ENCODE measurements around the gene KRT85. TPM values are rescaled to one million over a fixed set of nuclear protein-coding genes. Genes with fewer than 3 reads are reported as not detected.

The KRT85 gene
- total RNA-seq, 1 donor from 2014 or later = not detected

- peak; percentile 63 for DNase-seq (ENCODE audit: low spot score)
- intact Hi-C loops (cut with DNase I) = no loop called here
These were observed 31.6 kb downstream of the KRT85 start for GRCh38 chr12:52335598-52336262.

GRCh38 chr12:52334185-52334584 is 33.1 kb downstream of the KRT85 start:
- intact Hi-C loops (cut with DNase I) = no loop called here
- DNase-seq (ENCODE audit: low spot score) = no peak

- DNase-seq (ENCODE audit: low spot score) = no peak
- intact Hi-C loops (cut with DNase I) = no loop called here
These were observed 34.0 kb downstream of the KRT85 start for GRCh38 chr12:52333321-52333720.

- intact Hi-C loops (cut with DNase I) = no loop called here
- DNase-seq (ENCODE audit: low spot score) = no peak
These were observed 34.9 kb downstream of the KRT85 start for GRCh38 chr12:52332381-52332780.

GRCh38 chr12:52331833-52332232 is 35.4 kb downstream of the KRT85 start:
- no peak for DNase-seq (ENCODE audit: low spot score)
- intact Hi-C loops (cut with DNase I) = no loop called here

- intact Hi-C loops (cut with DNase I) = no loop called here
- DNase-seq (ENCODE audit: low spot score) = no peak
These were observed 36.2 kb downstream of the KRT85 start for GRCh38 chr12:52331039-52331438.

GRCh38 chr12:52327830-52328500 is 39.3 kb downstream of the KRT85 start:
- intact Hi-C loops (cut with DNase I) = loop anchor here (1.0 kb wide), 1 partner anchor 172 kb away; no protein-coding TSS in a partner anchor
- DNase-seq (ENCODE audit: low spot score) = no peak

- DNase-seq (ENCODE audit: low spot score) = peak; percentile 82
- intact Hi-C loops (cut with DNase I) = loop anchor here (1.0 kb wide), 1 partner anchor 171 kb away; no protein-coding TSS in a partner anchor
These were observed 40.0 kb downstream of the KRT85 start for GRCh38 chr12:52327052-52327829.

- intact Hi-C loops (cut with DNase I) = no loop called here
- DNase-seq (ENCODE audit: low spot score) = no peak
These were observed 43.2 kb downstream of the KRT85 start for GRCh38 chr12:52324153-52324444.

GRCh38 chr12:52323416-52324152 is 43.7 kb downstream of the KRT85 start:
- intact Hi-C loops (cut with DNase I) = no loop called here
- peak; percentile 36 for DNase-seq (ENCODE audit: low spot score)

- intact Hi-C loops (cut with DNase I) = no loop called here
- no peak for DNase-seq (ENCODE audit: low spot score)
These were observed 44.3 kb downstream of the KRT85 start for GRCh38 chr12:52323001-52323400.

- peak; percentile 17 for DNase-seq (ENCODE audit: low spot score)
- intact Hi-C loops (cut with DNase I) = no loop called here
These were observed 45.2 kb downstream of the KRT85 start for GRCh38 chr12:52322069-52322468.

GRCh38 chr12:52321418-52321817 is 45.9 kb downstream of the KRT85 start:
- intact Hi-C loops (cut with DNase I) = no loop called here
- peak; percentile 58 for DNase-seq (ENCODE audit: low spot score)

GRCh38 chr12:52320784-52321400 is 46.4 kb downstream of the KRT85 start, which contains the start of gene KRT83:
Gene KRT83, minus strand, starts transcription at chr12:52321398. Its CDS starts 63 bp downstream, at chr12:52321335.
- intact Hi-C loops (cut with DNase I) = no loop called here

GRCh38 chr12:52319097-52319496 is 48.2 kb downstream of the KRT85 start:
- DNase-seq (ENCODE audit: low spot score) = peak; percentile 74
- intact Hi-C loops (cut with DNase I) = no loop called here

More at GRCh38 chr12:52320784-52321400, 46.4 kb downstream of the KRT85 start, which contains the start of gene KRT83:
- peak; percentile 43 for DNase-seq (ENCODE audit: low spot score)

GRCh38 chr12:52318241-52318990 is 48.9 kb downstream of the KRT85 start:
- DNase-seq (ENCODE audit: low spot score) = peak; percentile 54
- intact Hi-C loops (cut with DNase I) = no loop called here

GRCh38 chr12:52317468-52318052 is 49.7 kb downstream of the KRT85 start:
- intact Hi-C loops (cut with DNase I) = no loop called here
- peak; percentile 24 for DNase-seq (ENCODE audit: low spot score)

GRCh38 chr12:52316701-52317100 is 50.6 kb downstream of the KRT85 start:
- no peak for DNase-seq (ENCODE audit: low spot score)
- intact Hi-C loops (cut with DNase I) = no loop called here

All from cardiac septum (tissue), 1 donor.